ENCODE data around the gene BHLHA15. TPM values are rescaled to one million over a fixed set of nuclear protein-coding genes. Genes with fewer than 3 reads are reported as not detected.

The BHLHA15 gene
- polyA plus RNA-seq, 3 donors, result not detected

- no peaks in the 10 kb centered on the region for H3K9me3 Mint-ChIP-seq
- no peak overlapping the region for H3K27ac Mint-ChIP-seq
- TF ChIP-seq CTCF (IDR thresholded peaks at IDR 0.05), result no peak
- Histone ChIP-seq H4K20me1 (ENCODE audit: insufficient read depth, low read length) (no peaks in the 10 kb centered on the region), H3K9me3 (replicated peaks in 1 of 2; ENCODE audit: control insufficient read depth in 1 of 2, insufficient read depth in 1 of 2, low read length in 2 of 2) (no peaks in the 10 kb centered on the region), H3K4me1 (ENCODE audit: control insufficient read depth in 1 of 2, insufficient read depth in 2 of 2, low read length in 2 of 2) (no peaks in the 10 kb centered on the region), H3K27ac (ENCODE audit: low read depth in 1 of 2, low read length in 2 of 2) (no peak overlapping the region), H3K36me3 (replicated peaks in 1 of 2; ENCODE audit: control insufficient read depth in 1 of 2, insufficient read depth in 2 of 2, low read length in 2 of 2) (peaks cover 61 to 92% of the 10 kb centered on the region in 2 donors), H3K9ac (ENCODE audit: insufficient read depth, low read length, poor library complexity, severe bottlenecking) (no peak overlapping the region), H2AFZ (ENCODE audit: insufficient read depth, low read depth, low read length, poor library complexity, severe bottlenecking) (no peak overlapping the region), H3K4me3 (replicated peaks in 1 of 3; ENCODE audit: low read depth in 2 of 3, low read length in 3 of 3) (no peak overlapping the region), H3K4me2 (replicated peaks; ENCODE audit: extremely low read depth, low read length, poor library complexity, severe bottlenecking) (no peak overlapping the region), H3K27me3 (ENCODE audit: control insufficient read depth in 2 of 2, insufficient read depth in 2 of 2, low read length in 2 of 2) (no peaks in the 10 kb centered on the region), H3K79me2 (ENCODE audit: insufficient read depth, low read length) (no peaks in the 10 kb centered on the region)
- intact Hi-C loops (cut with micrococcal nuclease), result no loop called here
- WGBS (ENCODE audit: insufficient coverage), result 97% methylated on average over 23 of the region's 30 CpGs
- no peak overlapping the region for H3K4me3 Mint-ChIP-seq
- peaks cover 49 to 84% of the 10 kb centered on the region in 2 donors for H3K36me3 Mint-ChIP-seq
- H3K27me3 Mint-ChIP-seq (ENCODE audit: low read depth in 3 of 3), result no peaks in the 10 kb centered on the region
- DNase-seq, result no peak
- H3K4me1 Mint-ChIP-seq, result no peaks in the 10 kb centered on the region
Measured at GRCh38 chr7:98230746-98231471, 19.7 kb downstream of the BHLHA15 start.

- no peaks in the 10 kb centered on the region for H4K20me1 ChIP-seq (ENCODE audit: insufficient read depth, low read length)
- H3K27ac Mint-ChIP-seq, result peak overlapping the region in 1 of 7 donors; percentile 40
- H3K4me1 Mint-ChIP-seq, result no peaks in the 10 kb centered on the region
- no peak overlapping the region for H3K9ac ChIP-seq (ENCODE audit: insufficient read depth, low read length, poor library complexity, severe bottlenecking)
- no peaks in the 10 kb centered on the region for H3K27me3 Mint-ChIP-seq (ENCODE audit: low read depth in 3 of 3)
- peaks cover 50 to 84% of the 10 kb centered on the region in 2 donors for H3K36me3 Mint-ChIP-seq
- no peaks in the 10 kb centered on the region for H3K79me2 ChIP-seq (ENCODE audit: insufficient read depth, low read length)
- H3K36me3 ChIP-seq (replicated peaks in 1 of 2; ENCODE audit: control insufficient read depth in 1 of 2, insufficient read depth in 2 of 2, low read length in 2 of 2), result peaks cover 61 to 92% of the 10 kb centered on the region in 2 donors
- H3K4me3 ChIP-seq (replicated peaks in 1 of 3; ENCODE audit: low read depth in 2 of 3, low read length in 3 of 3), result no peak overlapping the region
- no peak for DNase-seq
- H3K9me3 Mint-ChIP-seq, result no peaks in the 10 kb centered on the region
- no peaks in the 10 kb centered on the region for H3K9me3 ChIP-seq (replicated peaks in 1 of 2; ENCODE audit: control insufficient read depth in 1 of 2, insufficient read depth in 1 of 2, low read length in 2 of 2)
- intact Hi-C loops (cut with micrococcal nuclease), result no loop called here
- no peak overlapping the region for H2AFZ ChIP-seq (ENCODE audit: insufficient read depth, low read depth, low read length, poor library complexity, severe bottlenecking)
- H3K4me1 ChIP-seq (ENCODE audit: control insufficient read depth in 1 of 2, insufficient read depth in 2 of 2, low read length in 2 of 2), result no peaks in the 10 kb centered on the region
- H3K4me3 Mint-ChIP-seq, result no peak overlapping the region
- 96% methylated on average over 13 of the region's 25 CpGs for WGBS (ENCODE audit: insufficient coverage)
- no peak overlapping the region for H3K27ac ChIP-seq (ENCODE audit: low read depth in 1 of 2, low read length in 2 of 2)
- TF ChIP-seq CTCF (IDR thresholded peaks at IDR 0.05), result no peak
- no peaks in the 10 kb centered on the region for H3K27me3 ChIP-seq (ENCODE audit: control insufficient read depth in 2 of 2, insufficient read depth in 2 of 2, low read length in 2 of 2)
- no peak overlapping the region for H3K4me2 ChIP-seq (replicated peaks; ENCODE audit: extremely low read depth, low read length, poor library complexity, severe bottlenecking)
Measured at GRCh38 chr7:98231493-98232262, 20.4 kb downstream of the BHLHA15 start.
